Measurements from ENCODE around the gene SMAD7.

Gene SMAD7

GRCh38 chr18:48947092-48947491, 3.7 kb downstream of the SMAD7 start:
- H3K4me3 ChIP-seq (replicated peaks; ENCODE audit: low read depth, low read length), result peak overlapping the region; percentile 88
- H3K27me3 ChIP-seq (replicated peaks; ENCODE audit: control insufficient read depth, insufficient read depth, low read length), result no peaks in the 10 kb centered on the region
- no peak for TF ChIP-seq CTCF (IDR thresholded peaks at IDR 0.05; ENCODE audit: insufficient read depth, low read length, poor library complexity, severe bottlenecking)
- DNase-seq (ENCODE audit: extremely low read depth, insufficient read length), result no peak
- H3K36me3 ChIP-seq (ENCODE audit: control insufficient read depth, insufficient read depth, low read length), result peaks cover 6% of the 10 kb centered on the region

GRCh38 chr18:48946329-48946835, 4.4 kb downstream of the SMAD7 start:
- no peak for DNase-seq (ENCODE audit: extremely low read depth, insufficient read length)
- no peak for TF ChIP-seq CTCF (IDR thresholded peaks at IDR 0.05; ENCODE audit: insufficient read depth, low read length, poor library complexity, severe bottlenecking)
- H3K36me3 ChIP-seq (ENCODE audit: control insufficient read depth, insufficient read depth, low read length), result peaks cover 7% of the 10 kb centered on the region
- H3K27me3 ChIP-seq (replicated peaks; ENCODE audit: control insufficient read depth, insufficient read depth, low read length), result no peaks in the 10 kb centered on the region
- peak overlapping the region; percentile 88 for H3K4me3 ChIP-seq (replicated peaks; ENCODE audit: low read depth, low read length)

GRCh38 chr18:48945953-48946217, 4.9 kb downstream of the SMAD7 start:
- no peak for TF ChIP-seq CTCF (IDR thresholded peaks at IDR 0.05; ENCODE audit: insufficient read depth, low read length, poor library complexity, severe bottlenecking)
- no peak overlapping the region for H3K4me3 ChIP-seq (replicated peaks; ENCODE audit: low read depth, low read length)
- peaks cover 7% of the 10 kb centered on the region for H3K36me3 ChIP-seq (ENCODE audit: control insufficient read depth, insufficient read depth, low read length)
- H3K27me3 ChIP-seq (replicated peaks; ENCODE audit: control insufficient read depth, insufficient read depth, low read length), result no peaks in the 10 kb centered on the region
- DNase-seq (ENCODE audit: extremely low read depth, insufficient read length), result no peak

GRCh38 chr18:48944634-48945033, 6.1 kb downstream of the SMAD7 start:
- Histone ChIP-seq H3K27me3 (replicated peaks; ENCODE audit: control insufficient read depth, insufficient read depth, low read length) (no peaks in the 10 kb centered on the region), H3K36me3 (ENCODE audit: control insufficient read depth, insufficient read depth, low read length) (peaks cover 7% of the 10 kb centered on the region), H3K4me3 (replicated peaks; ENCODE audit: low read depth, low read length) (no peak overlapping the region)
- no peak for DNase-seq (ENCODE audit: extremely low read depth, insufficient read length)
- TF ChIP-seq CTCF (IDR thresholded peaks at IDR 0.05; ENCODE audit: insufficient read depth, low read length, poor library complexity, severe bottlenecking), result no peak

GRCh38 chr18:48943736-48944527, 6.8 kb downstream of the SMAD7 start:
- H3K36me3 ChIP-seq (ENCODE audit: control insufficient read depth, insufficient read depth, low read length), result peaks cover 7% of the 10 kb centered on the region
- TF ChIP-seq CTCF (IDR thresholded peaks at IDR 0.05; ENCODE audit: insufficient read depth, low read length, poor library complexity, severe bottlenecking), result no peak
- DNase-seq (ENCODE audit: extremely low read depth, insufficient read length), result no peak
- H3K4me3 ChIP-seq (replicated peaks; ENCODE audit: low read depth, low read length), result no peak overlapping the region
- H3K27me3 ChIP-seq (replicated peaks; ENCODE audit: control insufficient read depth, insufficient read depth, low read length), result no peaks in the 10 kb centered on the region

All from GM06990 (cell line).